Central memory CD4-positive, alpha-beta T cell (primary cell): Measurements from ENCODE around the gene GNG12.

Source experiments
- DNase-seq: peaks from one replicate; pipeline ENCODE4 v3.0.0; 2022

GNG12 gene

DNA sequence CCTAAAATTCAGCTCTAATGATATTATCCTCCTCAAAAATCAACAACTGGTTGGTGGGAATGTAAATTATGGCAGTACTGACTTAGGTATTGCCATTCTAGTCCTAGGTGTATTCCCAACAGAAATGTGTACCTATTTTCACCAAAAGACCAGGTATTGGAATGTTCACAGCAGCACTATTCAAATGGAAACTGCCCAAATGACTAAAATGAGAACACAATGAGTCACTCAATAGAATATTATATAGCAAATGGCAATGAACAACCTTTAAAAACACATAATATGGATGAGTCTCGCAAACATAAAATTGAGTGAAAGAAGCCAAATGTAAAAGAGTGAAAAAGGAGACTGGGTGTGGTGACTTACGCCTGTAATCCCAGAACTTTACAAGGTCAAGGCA lies 103.4 kb downstream of the GNG12 start:
- DNase-seq = no peak

- no peak for DNase-seq
Measured at GRCh38 chr1:67726224-67726623, 107.0 kb downstream of the GNG12 start.

DNA sequence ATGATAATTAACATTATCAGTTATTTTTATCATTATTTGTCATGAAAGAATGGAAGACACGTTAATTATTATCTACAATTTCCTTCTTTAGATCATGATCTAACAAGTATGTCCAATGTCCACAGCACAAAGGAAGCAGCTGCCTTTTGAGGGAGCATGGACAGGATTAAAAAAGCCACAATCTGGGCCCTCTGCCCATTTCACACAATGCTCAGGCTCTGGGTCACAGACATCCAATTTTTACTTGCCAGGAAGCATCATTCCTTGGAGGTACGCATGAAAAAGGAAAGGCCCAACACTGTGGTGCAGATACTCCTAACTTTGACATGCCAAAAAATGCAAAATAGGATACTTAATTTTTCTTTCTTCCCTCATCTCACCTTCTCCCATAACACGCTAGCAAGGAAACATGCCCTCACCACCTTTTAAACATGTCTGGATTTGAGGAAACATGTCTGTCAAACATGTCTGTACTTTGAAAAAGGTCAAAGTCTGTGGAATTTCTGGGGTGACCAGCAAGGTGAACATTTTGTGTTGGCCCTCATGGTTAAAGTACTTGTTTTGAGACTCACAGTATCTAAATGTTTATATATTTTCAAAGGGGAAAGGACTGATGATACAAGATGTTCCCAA lies 108.2 kb downstream of the GNG12 start:
- no peak for DNase-seq

DNA sequence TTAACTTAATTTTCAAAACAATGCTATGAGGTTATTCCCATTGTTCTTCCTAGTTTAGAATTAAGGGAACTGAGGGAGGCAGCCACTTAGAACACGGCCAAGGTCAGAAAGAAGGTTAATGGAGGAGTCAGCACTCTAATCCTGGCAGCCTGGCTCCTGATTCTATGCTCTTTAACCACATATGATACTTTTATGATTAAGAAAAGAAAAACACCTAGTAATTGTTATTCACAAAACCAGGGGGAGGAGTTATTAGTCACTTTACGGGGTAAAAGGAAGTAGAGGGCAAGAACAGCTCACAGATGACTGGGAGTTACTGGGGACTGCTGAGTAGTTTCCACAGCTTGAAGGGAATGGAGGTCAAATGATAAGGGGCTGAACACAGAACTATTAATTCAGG lies 109.6 kb downstream of the GNG12 start:
- DNase-seq = no peak

DNA sequence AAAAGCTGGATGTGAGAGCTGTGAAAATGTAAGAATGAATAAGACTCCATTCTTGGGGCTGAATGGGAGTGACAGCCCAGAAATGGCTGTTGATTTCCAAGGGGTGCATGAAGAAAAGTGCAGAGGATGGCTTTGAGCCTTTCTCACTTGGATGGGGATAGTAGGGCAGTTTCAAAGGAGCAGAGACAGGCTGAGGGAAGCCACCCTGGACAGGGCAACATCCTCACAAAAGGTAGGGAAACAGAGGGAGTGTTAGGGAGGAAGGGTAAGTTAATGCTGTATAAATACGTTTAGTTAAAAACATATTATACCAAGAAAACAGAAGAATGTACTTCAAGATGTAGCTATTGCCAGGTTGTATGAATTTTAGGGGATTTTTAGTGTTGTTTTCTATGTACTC lies 110.1 kb downstream of the GNG12 start:
- DNase-seq = no peak

GRCh38 chr1:67722292-67722944 lies 110.8 kb downstream of the GNG12 start:
- DNase-seq = no peak

DNA sequence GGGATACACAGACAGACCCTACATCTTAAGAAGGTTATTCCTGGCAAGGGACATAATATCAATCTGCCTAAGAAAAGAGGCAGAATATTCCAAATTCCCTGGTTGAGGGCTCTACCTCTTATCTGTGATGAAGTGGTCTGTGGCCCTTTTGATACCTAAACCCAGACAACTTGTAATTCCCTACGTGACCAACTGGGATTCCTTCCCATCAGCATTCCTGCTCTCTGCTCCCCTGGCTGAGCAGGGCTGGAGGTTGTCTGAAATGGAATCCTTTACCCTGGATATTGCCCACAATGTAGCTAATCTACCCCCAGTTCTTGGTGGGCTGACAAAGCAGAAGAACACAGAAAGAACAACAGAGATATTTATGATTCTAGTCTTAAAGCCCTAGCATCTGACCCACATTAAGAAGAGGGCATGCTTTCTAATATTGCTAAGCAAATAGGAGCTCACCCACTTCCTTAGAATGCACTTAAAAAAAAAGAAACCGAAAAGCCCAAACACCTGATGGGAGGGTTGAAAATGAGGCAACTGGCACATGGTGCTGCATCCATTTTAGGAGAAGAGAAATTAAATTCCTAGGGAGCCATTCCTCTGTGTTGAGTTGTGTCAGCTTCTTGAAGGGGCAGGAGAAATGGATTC lies 111.5 kb downstream of the GNG12 start:
- no peak for DNase-seq

DNA sequence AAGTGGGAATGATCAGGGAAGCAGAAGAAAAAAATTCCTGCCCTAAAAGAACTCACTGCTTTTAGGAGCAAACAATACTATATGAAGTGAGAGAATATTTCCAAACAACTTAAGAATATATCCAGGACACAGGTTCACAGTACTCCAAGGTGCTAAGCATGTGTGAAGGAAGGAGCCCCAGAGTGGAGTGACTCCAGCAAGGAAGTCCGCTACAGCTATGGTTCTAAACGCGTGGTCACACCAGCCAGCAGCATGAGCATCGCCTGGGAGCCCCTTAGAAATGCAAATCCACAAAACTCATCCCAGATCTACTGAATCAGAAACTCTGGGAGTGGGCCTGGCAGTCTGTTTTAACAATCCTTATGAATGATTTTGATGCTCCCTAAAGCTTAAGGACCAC lies 112.2 kb downstream of the GNG12 start:
- no peak for DNase-seq

DNA sequence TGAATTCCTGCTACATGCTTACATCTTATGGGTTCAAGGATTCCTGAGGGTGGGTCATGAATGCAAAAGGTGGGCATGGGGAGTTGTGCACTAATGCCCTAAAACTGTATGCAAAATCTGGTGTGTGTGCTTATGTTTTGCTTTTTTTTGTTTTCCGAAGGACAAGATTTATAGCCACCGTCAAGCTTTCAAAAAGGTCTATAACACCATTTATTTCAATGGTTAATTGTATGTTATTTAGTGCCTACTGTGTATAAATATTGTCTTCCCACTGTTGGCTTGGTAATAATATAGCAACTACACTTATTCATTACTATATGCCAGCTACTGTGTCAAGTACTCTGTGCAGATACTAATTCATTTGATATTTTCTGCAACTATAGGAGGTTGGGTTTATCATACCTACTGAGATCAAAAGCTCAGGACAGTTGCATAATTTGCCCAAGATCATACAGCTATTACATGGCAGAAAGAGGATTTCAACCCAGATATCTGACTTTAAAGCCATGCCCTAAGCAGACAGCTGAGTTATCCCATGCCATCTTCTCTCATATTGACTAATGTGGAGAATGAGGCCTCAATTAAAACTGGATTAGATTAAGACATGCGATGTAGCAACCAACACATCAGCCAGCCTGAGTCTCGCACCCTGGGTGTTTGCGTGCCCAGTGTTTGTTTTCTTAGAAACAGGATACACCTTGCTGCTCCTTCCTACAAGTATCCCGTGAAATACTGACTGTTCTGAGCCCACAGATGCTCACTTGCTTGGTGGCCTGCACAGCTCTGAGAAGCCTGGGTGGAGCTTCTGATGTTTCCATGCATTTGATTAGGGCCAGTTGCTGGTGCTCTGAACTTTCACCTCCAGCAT lies 113.7 kb downstream of the GNG12 start:
- DNase-seq = no peak

DNA sequence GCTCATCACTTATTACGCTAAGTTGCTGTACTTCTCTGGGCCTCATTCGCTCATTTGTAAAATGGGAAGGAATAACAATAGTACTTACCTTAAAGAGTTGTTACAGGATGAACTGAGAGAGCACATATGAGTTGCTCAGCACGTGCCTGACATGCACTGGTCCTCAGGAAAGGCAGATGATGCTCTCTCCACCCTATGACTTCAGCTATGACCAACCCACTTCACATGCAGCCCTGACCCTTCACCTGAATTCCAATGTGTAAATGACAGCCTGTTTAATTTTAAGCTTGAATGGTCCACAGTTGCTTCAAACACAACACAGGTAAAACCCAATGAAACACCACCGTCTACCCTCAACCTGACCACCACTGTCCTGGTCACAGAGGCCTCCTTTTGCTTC lies 115.4 kb downstream of the GNG12 start:
- no peak for DNase-seq

DNA sequence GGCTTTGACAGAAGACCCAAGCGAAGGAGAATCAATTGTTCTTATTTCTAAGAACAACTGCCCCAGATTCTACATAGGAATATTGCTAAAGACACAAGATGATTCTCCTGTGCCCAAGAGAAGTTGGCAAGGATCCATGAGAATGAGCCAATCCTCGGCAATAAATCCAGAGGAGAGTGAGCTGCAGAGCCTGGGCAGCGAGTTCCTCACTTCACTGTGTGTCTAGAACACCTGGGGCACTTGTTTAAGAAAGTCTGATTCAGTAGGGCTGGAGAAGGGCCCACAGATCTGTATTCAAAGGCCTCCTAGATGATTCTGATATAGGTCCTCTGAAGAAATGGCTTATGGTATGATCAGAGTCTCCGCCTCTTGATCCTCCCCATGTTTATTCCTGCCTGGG lies 116.5 kb downstream of the GNG12 start:
- no peak for DNase-seq

- no peak for DNase-seq
Measured at GRCh38 chr1:67715819-67716218, 117.4 kb downstream of the GNG12 start.

DNA sequence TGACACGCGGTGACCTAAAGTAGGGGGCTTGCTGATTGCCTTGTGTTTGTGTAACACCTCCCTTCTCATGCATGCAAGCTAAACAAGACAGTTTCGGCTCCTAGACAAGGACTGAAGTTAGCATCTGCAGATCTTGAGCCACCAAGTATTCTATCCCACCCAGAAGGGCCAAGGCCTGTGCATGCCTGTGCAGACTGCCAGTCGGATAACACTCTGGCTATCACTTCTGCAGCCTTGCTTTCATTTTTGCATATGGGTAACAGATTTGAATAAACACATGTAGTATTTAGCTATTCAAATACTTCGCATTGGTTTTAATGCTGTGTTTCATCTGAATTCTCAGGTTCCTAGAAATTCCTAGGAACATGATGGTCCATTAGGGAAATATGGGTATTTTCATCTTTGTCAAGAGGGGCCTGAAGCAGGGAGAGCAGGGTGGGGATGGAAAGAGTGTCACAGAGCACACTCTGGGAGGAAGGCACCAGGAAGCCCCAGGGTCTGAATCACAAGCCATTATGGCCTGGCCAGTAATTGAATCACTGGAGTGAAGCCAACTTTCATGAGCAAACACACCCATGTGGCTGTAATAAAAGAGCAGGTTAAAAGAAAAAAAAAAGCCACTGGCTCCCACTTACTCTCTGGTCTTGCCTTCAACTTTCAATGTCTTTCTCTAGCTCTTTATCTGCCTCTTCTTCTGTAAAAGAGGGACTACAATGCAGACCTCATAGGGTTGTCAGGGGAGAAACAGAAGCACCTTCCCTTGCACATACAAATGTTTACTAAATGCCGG lies 120.0 kb downstream of the GNG12 start:
- no peak for DNase-seq

DNA sequence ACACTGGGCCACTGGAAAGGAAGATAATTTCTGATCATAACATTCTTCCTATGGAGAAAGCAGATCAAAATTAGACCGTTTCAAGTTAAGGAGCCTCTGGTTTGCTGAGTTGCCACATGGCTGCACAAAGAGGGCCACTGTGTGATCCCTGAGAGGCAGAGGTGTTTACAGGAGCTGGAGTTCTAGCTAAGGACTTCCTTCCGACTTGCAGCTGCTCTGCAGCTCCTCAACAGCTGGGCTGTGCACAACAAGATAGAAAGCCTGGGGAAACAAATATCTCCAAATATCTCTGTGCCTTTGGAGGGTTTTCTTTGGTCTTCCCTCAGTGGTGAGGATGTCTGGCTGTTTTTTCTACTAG lies 121.4 kb downstream of the GNG12 start:
- no peak for DNase-seq

GRCh38 chr1:67711158-67711854 lies 122.0 kb downstream of the GNG12 start:
- no peak for DNase-seq

DNA sequence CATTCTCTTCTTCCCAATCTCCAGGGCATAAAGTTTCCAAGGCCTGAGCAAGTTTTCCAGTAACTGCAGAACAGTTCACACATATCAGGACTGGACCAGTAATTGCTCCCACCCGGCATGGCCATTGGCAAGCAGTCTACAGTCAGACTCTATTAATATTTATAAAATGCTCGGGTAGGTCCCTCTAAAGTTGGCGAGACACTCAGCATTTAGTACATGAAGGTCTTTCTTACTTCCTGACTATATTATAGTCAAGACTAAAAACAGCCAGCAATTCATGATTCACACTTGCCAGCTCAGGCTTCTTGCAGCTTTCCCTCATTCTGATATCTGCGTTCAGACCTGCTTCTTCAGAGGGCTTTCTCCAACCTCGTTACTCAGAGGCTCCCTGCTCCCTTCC lies 122.8 kb downstream of the GNG12 start:
- no peak for DNase-seq

GRCh38 chr1:67708606-67709005 lies 124.7 kb downstream of the GNG12 start:
- DNase-seq = no peak

DNA sequence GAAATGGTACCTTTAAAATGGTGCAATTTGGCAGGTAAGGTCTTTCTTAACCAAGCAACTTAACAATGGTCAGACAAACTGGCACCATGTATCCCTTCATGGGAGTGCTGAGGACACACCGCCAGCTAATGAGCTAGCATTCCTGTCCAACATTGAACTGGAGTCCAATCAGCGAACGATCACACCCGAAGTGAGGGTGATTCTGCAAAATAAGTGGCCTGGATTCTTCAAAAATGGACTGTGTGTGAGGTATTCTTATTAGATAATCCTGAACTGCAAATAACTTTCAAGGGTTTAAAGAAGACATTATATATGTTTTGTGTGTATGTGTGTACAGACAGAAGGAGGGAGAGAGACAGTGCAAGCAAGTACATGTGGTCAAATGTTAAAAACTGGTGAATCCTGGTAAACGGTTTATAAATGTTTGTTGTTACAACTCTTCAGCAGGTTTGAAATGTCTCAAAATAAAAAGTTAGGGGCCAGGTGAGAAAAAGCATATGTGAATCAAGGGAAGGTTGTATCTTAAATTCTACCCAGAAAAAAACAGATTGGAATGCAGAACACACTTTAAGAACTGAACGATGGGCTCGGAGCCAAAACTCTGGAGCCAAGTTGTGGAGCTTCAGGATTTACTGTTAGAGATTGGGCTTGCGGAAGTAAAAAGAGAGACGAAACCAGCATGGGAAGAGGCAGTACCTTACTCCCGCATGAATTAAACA lies 127.4 kb downstream of the GNG12 start:
- no peak for DNase-seq

DNA sequence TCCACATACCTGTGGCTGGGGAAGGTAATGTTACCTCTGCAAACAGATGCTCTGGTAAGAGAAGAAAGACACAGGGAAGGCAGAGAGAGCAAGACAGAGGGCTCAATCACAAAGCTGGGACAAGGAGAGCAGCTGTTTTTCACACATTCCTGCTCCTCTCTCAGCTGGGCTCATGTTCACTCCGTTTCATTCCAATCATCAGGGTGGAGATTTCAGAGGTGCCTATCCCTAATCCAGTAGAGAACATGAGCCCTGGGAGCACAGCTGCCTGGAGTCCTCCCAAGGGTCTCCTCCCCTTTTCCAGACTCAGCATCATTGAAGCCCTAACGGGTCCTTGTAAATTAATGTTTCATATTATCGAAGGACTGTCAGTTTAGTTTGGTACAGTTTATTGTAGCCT lies 128.9 kb downstream of the GNG12 start:
- no peak for DNase-seq

DNA sequence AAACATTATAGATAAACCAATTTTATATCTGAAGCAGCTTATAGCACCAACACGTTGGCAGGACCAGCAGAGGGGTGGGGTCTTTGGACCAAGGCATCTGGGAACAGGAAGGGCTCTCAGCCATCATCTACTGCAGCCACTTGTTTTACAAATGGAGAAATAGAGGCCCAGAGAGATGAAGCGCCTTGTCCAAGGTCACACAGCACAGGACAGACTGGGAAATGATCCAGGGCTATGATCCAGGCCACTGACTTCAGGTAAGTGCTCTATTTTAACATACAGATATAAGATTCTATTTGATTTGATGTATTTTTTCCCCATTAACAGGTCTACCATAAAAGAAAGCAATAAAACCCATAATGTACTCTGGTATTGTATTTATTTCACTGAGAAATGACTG lies 131.4 kb downstream of the GNG12 start:
- DNase-seq = no peak

DNA sequence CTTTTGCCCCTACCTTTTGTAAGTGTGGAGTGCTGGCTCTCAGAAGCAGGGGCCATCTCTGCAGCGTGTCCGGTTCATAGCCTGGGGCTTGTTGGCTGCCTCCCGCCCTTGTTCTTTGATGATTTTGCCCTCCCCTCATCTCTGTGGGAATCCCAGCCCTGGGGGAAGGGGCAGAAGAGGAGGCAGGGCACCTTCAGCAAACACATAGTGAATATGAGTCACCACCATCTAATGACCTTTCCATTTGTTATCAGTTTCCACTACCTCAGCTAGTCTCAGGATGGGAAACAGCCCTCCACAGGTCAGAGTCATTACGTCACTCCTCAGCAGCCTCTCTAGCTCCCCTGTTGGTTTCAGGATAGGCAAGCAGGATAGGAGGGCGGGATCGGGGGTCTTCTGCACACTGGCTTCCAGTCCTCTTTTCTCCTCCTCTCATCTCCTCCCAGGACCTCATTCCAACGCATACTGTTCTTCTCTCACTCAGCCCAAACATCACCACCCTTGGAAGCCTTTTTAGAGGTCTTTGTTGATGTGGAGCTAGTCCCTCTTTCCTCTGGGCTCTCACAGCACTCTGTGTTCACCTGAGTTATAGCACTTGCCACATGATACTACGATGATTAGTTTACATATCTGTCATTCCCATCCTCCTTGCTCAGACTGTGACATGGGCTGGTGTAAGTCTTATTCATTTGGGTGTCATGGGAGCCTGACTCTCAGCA lies 132.4 kb downstream of the GNG12 start:
- no peak for DNase-seq
